ENCODE data around the gene ADGRV1.

The ADGRV1 gene

GRCh38 chr5:90621848-90622247 lies 63.3 kb downstream of the ADGRV1 start:
- Histone ChIP-seq H3K9me3 (ENCODE audit: control insufficient read depth in 2 of 2, low read length in 2 of 2) (no peaks in the 10 kb centered on the region), H3K36me3 (ENCODE audit: control insufficient read depth in 2 of 2, insufficient read depth in 2 of 2, low read length in 2 of 2) (no peaks in the 10 kb centered on the region), H3K4me3 (ENCODE audit: low read length in 2 of 2) (no peak overlapping the region), H3K4me1 (ENCODE audit: control insufficient read depth, insufficient read depth, low read length) (no peaks in the 10 kb centered on the region), H3K27me3 (ENCODE audit: control insufficient read depth in 1 of 2, insufficient read depth in 2 of 2, low read length in 2 of 2) (no peaks in the 10 kb centered on the region), H3K9ac (ENCODE audit: low read length in 2 of 2) (no peak overlapping the region), H3K27ac (ENCODE audit: low read length) (no peak overlapping the region)

GRCh38 chr5:90626493-90626892 lies 67.9 kb downstream of the ADGRV1 start:
- Histone ChIP-seq H3K4me3 (ENCODE audit: low read length in 2 of 2) (no peak overlapping the region), H3K27ac (ENCODE audit: low read length) (no peak overlapping the region), H3K36me3 (ENCODE audit: control insufficient read depth in 2 of 2, insufficient read depth in 2 of 2, low read length in 2 of 2) (no peaks in the 10 kb centered on the region), H3K9me3 (ENCODE audit: control insufficient read depth in 2 of 2, low read length in 2 of 2) (no peaks in the 10 kb centered on the region), H3K9ac (ENCODE audit: low read length in 2 of 2) (no peak overlapping the region), H3K4me1 (ENCODE audit: control insufficient read depth, insufficient read depth, low read length) (no peaks in the 10 kb centered on the region), H3K27me3 (ENCODE audit: control insufficient read depth in 1 of 2, insufficient read depth in 2 of 2, low read length in 2 of 2) (no peaks in the 10 kb centered on the region)

GRCh38 chr5:90628492-90628891 lies 69.9 kb downstream of the ADGRV1 start:
- H3K4me3 ChIP-seq (ENCODE audit: low read length in 2 of 2), result no peak overlapping the region
- H3K27ac ChIP-seq (ENCODE audit: low read length), result no peak overlapping the region
- H3K36me3 ChIP-seq (ENCODE audit: control insufficient read depth in 2 of 2, insufficient read depth in 2 of 2, low read length in 2 of 2), result no peaks in the 10 kb centered on the region
- no peak overlapping the region for H3K9ac ChIP-seq (ENCODE audit: low read length in 2 of 2)
- H3K4me1 ChIP-seq (ENCODE audit: control insufficient read depth, insufficient read depth, low read length), result no peaks in the 10 kb centered on the region
- H3K27me3 ChIP-seq (ENCODE audit: control insufficient read depth in 1 of 2, insufficient read depth in 2 of 2, low read length in 2 of 2), result no peaks in the 10 kb centered on the region
- H3K9me3 ChIP-seq (ENCODE audit: control insufficient read depth in 2 of 2, low read length in 2 of 2), result no peaks in the 10 kb centered on the region

- Histone ChIP-seq H3K27me3 (ENCODE audit: control insufficient read depth in 1 of 2, insufficient read depth in 2 of 2, low read length in 2 of 2) (no peaks in the 10 kb centered on the region), H3K9ac (ENCODE audit: low read length in 2 of 2) (no peak overlapping the region), H3K4me3 (ENCODE audit: low read length in 2 of 2) (no peak overlapping the region), H3K4me1 (ENCODE audit: control insufficient read depth, insufficient read depth, low read length) (no peaks in the 10 kb centered on the region), H3K9me3 (ENCODE audit: control insufficient read depth in 2 of 2, low read length in 2 of 2) (no peaks in the 10 kb centered on the region), H3K27ac (ENCODE audit: low read length) (no peak overlapping the region), H3K36me3 (ENCODE audit: control insufficient read depth in 2 of 2, insufficient read depth in 2 of 2, low read length in 2 of 2) (no peaks in the 10 kb centered on the region)
Measured at GRCh38 chr5:90632791-90633190, 74.2 kb downstream of the ADGRV1 start.

GRCh38 chr5:90636948-90637347 lies 78.4 kb downstream of the ADGRV1 start:
- Histone ChIP-seq H3K36me3 (ENCODE audit: control insufficient read depth in 2 of 2, insufficient read depth in 2 of 2, low read length in 2 of 2) (no peaks in the 10 kb centered on the region), H3K4me3 (ENCODE audit: low read length in 2 of 2) (no peak overlapping the region), H3K9ac (ENCODE audit: low read length in 2 of 2) (no peak overlapping the region), H3K27me3 (ENCODE audit: control insufficient read depth in 1 of 2, insufficient read depth in 2 of 2, low read length in 2 of 2) (no peaks in the 10 kb centered on the region), H3K4me1 (ENCODE audit: control insufficient read depth, insufficient read depth, low read length) (no peaks in the 10 kb centered on the region), H3K27ac (ENCODE audit: low read length) (no peak overlapping the region), H3K9me3 (ENCODE audit: control insufficient read depth in 2 of 2, low read length in 2 of 2) (no peaks in the 10 kb centered on the region)

GRCh38 chr5:90637731-90638130 lies 79.1 kb downstream of the ADGRV1 start:
- Histone ChIP-seq H3K9ac (ENCODE audit: low read length in 2 of 2) (no peak overlapping the region), H3K36me3 (ENCODE audit: control insufficient read depth in 2 of 2, insufficient read depth in 2 of 2, low read length in 2 of 2) (no peaks in the 10 kb centered on the region), H3K27me3 (ENCODE audit: control insufficient read depth in 1 of 2, insufficient read depth in 2 of 2, low read length in 2 of 2) (no peaks in the 10 kb centered on the region), H3K9me3 (ENCODE audit: control insufficient read depth in 2 of 2, low read length in 2 of 2) (no peaks in the 10 kb centered on the region), H3K4me1 (ENCODE audit: control insufficient read depth, insufficient read depth, low read length) (no peaks in the 10 kb centered on the region), H3K4me3 (ENCODE audit: low read length in 2 of 2) (no peak overlapping the region), H3K27ac (ENCODE audit: low read length) (no peak overlapping the region)

- H3K27me3 ChIP-seq (ENCODE audit: control insufficient read depth in 1 of 2, insufficient read depth in 2 of 2, low read length in 2 of 2), result no peaks in the 10 kb centered on the region
- no peak overlapping the region for H3K27ac ChIP-seq (ENCODE audit: low read length)
- no peaks in the 10 kb centered on the region for H3K36me3 ChIP-seq (ENCODE audit: control insufficient read depth in 2 of 2, insufficient read depth in 2 of 2, low read length in 2 of 2)
- H3K4me3 ChIP-seq (ENCODE audit: low read length in 2 of 2), result no peak overlapping the region
- no peaks in the 10 kb centered on the region for H3K9me3 ChIP-seq (ENCODE audit: control insufficient read depth in 2 of 2, low read length in 2 of 2)
- no peak overlapping the region for H3K9ac ChIP-seq (ENCODE audit: low read length in 2 of 2)
- no peaks in the 10 kb centered on the region for H3K4me1 ChIP-seq (ENCODE audit: control insufficient read depth, insufficient read depth, low read length)
Measured at GRCh38 chr5:90638878-90639277, 80.3 kb downstream of the ADGRV1 start.

- H3K4me1 ChIP-seq (ENCODE audit: control insufficient read depth, insufficient read depth, low read length), result no peaks in the 10 kb centered on the region
- no peak overlapping the region for H3K9ac ChIP-seq (ENCODE audit: low read length in 2 of 2)
- H3K27ac ChIP-seq (ENCODE audit: low read length), result no peak overlapping the region
- no peaks in the 10 kb centered on the region for H3K36me3 ChIP-seq (ENCODE audit: control insufficient read depth in 2 of 2, insufficient read depth in 2 of 2, low read length in 2 of 2)
- H3K4me3 ChIP-seq (ENCODE audit: low read length in 2 of 2), result no peak overlapping the region
- no peaks in the 10 kb centered on the region for H3K27me3 ChIP-seq (ENCODE audit: control insufficient read depth in 1 of 2, insufficient read depth in 2 of 2, low read length in 2 of 2)
- H3K9me3 ChIP-seq (ENCODE audit: control insufficient read depth in 2 of 2, low read length in 2 of 2), result no peaks in the 10 kb centered on the region
Measured at GRCh38 chr5:90640484-90641059, 82.0 kb downstream of the ADGRV1 start.

- Histone ChIP-seq H3K4me1 (ENCODE audit: control insufficient read depth, insufficient read depth, low read length) (no peaks in the 10 kb centered on the region), H3K9me3 (ENCODE audit: control insufficient read depth in 2 of 2, low read length in 2 of 2) (no peaks in the 10 kb centered on the region), H3K9ac (ENCODE audit: low read length in 2 of 2) (no peak overlapping the region), H3K27ac (ENCODE audit: low read length) (no peak overlapping the region), H3K27me3 (ENCODE audit: control insufficient read depth in 1 of 2, insufficient read depth in 2 of 2, low read length in 2 of 2) (no peaks in the 10 kb centered on the region), H3K36me3 (ENCODE audit: control insufficient read depth in 2 of 2, insufficient read depth in 2 of 2, low read length in 2 of 2) (no peaks in the 10 kb centered on the region), H3K4me3 (ENCODE audit: low read length in 2 of 2) (no peak overlapping the region)
Measured at GRCh38 chr5:90641528-90641927, 82.9 kb downstream of the ADGRV1 start.

GRCh38 chr5:90642706-90643229 lies 84.2 kb downstream of the ADGRV1 start:
- H3K27me3 ChIP-seq (ENCODE audit: control insufficient read depth in 1 of 2, insufficient read depth in 2 of 2, low read length in 2 of 2), result no peaks in the 10 kb centered on the region
- H3K9ac ChIP-seq (ENCODE audit: low read length in 2 of 2), result no peak overlapping the region
- H3K36me3 ChIP-seq (ENCODE audit: control insufficient read depth in 2 of 2, insufficient read depth in 2 of 2, low read length in 2 of 2), result no peaks in the 10 kb centered on the region
- no peaks in the 10 kb centered on the region for H3K9me3 ChIP-seq (ENCODE audit: control insufficient read depth in 2 of 2, low read length in 2 of 2)
- no peak overlapping the region for H3K27ac ChIP-seq (ENCODE audit: low read length)
- no peak overlapping the region for H3K4me3 ChIP-seq (ENCODE audit: low read length in 2 of 2)
- H3K4me1 ChIP-seq (ENCODE audit: control insufficient read depth, insufficient read depth, low read length), result no peaks in the 10 kb centered on the region

- H3K9me3 ChIP-seq (ENCODE audit: control insufficient read depth in 2 of 2, low read length in 2 of 2), result no peaks in the 10 kb centered on the region
- no peaks in the 10 kb centered on the region for H3K4me1 ChIP-seq (ENCODE audit: control insufficient read depth, insufficient read depth, low read length)
- H3K9ac ChIP-seq (ENCODE audit: low read length in 2 of 2), result no peak overlapping the region
- no peak overlapping the region for H3K27ac ChIP-seq (ENCODE audit: low read length)
- H3K27me3 ChIP-seq (ENCODE audit: control insufficient read depth in 1 of 2, insufficient read depth in 2 of 2, low read length in 2 of 2), result no peaks in the 10 kb centered on the region
- no peak overlapping the region for H3K4me3 ChIP-seq (ENCODE audit: low read length in 2 of 2)
- H3K36me3 ChIP-seq (ENCODE audit: control insufficient read depth in 2 of 2, insufficient read depth in 2 of 2, low read length in 2 of 2), result no peaks in the 10 kb centered on the region
Measured at GRCh38 chr5:90644132-90644531, 85.5 kb downstream of the ADGRV1 start.

Data from stomach smooth muscle (tissue), 2 donors.